GM12873 (cell line): ENCODE measurements around the gene KAZN.

Experiments
- CTCF ChIP-seq: IDR thresholded peaks from 2 replicates; pipeline ENCODE4 v1.5.1; 2012; ENCODE audit warnings: low read depth, mild to moderate bottlenecking, moderate library complexity, low read length, control low read depth; ENCODE audit not compliant: insufficient read depth; ENCODE audit errors: missing control alignments

Gene KAZN

GRCh38 chr1:14970115-14970798 lies 371.8 kb downstream of the KAZN start:
- no peak for TF ChIP-seq CTCF

GRCh38 chr1:14970799-14971141 lies 372.3 kb downstream of the KAZN start:
- TF ChIP-seq CTCF = no peak

GRCh38 chr1:14971221-14971620 lies 372.7 kb downstream of the KAZN start:
- no peak for TF ChIP-seq CTCF

GRCh38 chr1:14972107-14972506 lies 373.6 kb downstream of the KAZN start:
- no peak for TF ChIP-seq CTCF

GRCh38 chr1:14973773-14974172 lies 375.3 kb downstream of the KAZN start:
- TF ChIP-seq CTCF = no peak

- no peak for TF ChIP-seq CTCF
Observed at GRCh38 chr1:14974361-14974760, 375.9 kb downstream of the KAZN start.

- no peak for TF ChIP-seq CTCF
Observed at GRCh38 chr1:14975119-14975518, 376.6 kb downstream of the KAZN start.
